NCI-H1436 (cell line): Measurements from ENCODE around the gene LRMDA.

Experiments used
- DNase-seq: peaks from one replicate; lab custom pipeline; 2025; lab: John Stamatoyannopoulos, UW

Gene LRMDA

DNA sequence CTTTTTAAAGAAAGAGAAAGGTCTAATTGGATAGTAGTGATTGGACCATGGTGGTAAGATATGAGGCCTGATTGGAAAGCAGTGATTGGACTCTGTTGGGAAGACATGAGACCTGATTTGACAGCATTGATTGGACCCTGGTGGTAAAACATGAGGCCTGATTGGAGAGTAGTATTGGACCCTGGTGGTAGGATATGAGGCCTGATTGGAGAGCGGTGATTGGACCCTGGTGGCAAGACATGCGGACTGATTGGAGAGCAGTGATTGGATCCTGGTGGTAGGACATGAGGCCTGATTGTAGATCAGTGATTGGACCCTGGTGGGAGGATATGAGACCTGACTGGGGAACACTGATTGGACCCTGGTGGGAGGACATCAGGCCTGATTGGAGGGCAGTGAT lies 444.3 kb downstream of the LRMDA start:
- DNase-seq: no peak

DNA sequence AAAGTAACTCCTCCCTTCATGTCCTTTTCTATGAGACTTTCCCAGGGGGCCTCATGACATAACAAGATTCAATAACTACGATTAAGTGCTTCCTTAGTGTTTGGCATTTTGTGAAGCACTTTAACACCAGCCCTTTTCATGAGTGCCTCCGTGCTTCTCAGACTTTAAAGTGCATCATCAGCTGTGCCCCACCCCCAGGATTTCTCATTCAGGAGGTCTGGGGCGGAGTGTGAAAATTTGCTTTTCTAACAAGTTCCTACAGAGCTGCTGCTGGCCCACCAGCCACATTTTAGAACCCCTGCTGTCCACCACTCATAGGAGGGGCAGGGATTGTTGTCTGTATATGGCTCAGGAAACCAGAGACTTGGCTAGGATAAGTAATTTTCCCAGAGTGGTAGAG lies 445.3 kb downstream of the LRMDA start:
- DNase-seq: no peak

- no peak for DNase-seq
These were observed 446.5 kb downstream of the LRMDA start for GRCh38 chr10:75877877-75878276.

- DNase-seq: no peak
These were observed 447.2 kb downstream of the LRMDA start for GRCh38 chr10:75878586-75878985.

DNA sequence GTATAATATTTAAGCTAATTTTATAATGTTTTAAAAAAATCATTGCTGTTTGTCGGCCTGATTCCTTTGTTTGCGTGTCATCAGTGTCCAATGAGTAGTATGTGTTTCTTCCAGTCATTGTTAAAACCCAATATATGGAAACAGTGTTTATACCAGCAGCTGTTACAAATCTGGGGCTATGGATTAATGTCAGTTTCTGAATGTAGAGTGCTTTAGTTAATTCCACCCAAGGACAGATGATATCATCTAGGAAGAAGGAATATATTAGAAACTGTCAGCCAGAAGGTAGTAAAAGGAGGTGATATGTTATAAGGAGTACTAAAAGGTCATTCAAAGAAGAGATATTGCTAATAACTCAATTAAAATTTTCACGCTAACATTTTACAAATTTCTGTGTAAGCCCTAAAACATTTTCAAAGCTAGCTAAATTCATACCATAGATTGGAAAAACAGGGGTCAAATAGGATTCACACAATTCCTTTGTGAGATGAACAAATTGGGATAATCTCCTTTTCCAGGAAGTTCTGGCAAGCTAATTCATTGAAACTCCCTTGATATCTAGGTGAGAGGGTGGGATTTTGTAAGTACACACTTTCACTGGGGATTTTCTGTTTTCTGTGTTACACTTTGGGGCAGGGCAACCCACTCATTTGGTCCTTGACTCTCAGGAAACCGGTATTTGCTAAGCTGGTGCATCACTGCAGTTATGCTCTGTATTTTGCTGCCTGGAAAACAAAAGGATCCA lies 448.8 kb downstream of the LRMDA start:
- DNase-seq: no peak

DNA sequence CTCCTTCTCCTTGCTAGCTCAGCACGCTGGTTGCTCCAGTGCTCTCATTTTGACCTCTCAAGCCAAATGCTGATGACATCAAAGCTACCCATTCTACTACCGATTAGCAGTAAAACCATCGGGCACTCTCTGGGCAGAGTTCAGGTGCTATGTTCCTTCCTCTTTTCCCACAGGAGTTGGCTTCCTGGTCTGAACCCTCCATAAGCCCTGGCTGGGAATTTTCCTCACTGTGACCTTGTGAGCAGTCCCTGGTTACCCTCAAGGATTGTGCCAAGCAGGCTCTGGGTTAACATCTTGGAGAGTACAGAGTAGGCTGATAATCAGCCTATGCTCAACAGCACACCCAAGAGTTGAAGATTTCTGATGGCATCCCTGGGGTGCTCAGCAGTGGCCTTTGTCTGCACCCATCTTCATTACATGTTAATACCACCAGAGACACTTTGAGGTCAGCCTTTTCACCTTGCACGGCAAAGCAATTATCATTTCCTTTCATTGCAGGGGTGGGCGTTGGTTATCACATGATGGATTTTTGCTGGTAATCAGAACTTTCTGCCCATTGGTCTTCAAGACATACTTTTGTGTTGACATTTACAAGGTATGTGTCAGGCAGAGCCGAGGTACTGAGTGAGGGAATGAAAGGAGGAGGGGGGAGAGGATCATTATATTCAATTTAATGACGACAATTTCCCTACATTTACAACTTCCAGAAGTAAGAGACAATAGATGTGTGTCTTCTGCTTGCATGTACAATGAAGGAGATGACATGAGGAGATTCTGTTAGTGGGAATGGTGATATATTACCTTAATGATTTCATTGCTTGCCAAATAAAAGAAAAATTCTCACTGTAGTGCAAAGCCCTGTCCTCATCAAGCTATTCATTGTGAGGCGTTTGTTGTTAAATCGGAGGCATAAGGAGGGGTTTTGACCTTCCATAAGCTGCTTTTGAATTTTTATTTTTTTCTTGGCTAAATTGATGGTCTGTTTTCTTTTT lies 452.0 kb downstream of the LRMDA start:
- no peak for DNase-seq

DNA sequence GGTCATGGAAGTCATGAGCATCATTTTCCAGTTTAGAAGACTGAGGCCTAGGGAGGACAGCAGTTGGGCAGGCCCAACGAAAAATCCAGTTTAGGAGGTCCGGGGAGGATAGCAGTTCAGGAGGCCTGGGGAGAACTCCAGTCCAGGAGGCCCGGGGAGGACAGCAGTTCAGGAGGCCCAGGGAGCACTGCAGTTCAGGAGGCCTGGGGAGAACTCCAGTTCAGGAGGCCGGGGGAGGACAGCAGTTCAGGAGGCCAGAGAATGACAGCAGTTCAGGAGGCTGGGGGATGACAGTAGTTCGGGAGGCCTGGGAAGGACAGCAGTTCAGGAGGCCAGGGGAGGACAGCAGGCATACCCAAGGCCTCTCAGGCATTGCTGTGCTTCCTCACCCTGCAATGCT lies 453.4 kb downstream of the LRMDA start:
- DNase-seq: no peak

GRCh38 chr10:75887369-75887768 lies 455.9 kb downstream of the LRMDA start:
- no peak for DNase-seq

GRCh38 chr10:75887992-75888680 lies 456.7 kb downstream of the LRMDA start:
- no peak for DNase-seq

DNA sequence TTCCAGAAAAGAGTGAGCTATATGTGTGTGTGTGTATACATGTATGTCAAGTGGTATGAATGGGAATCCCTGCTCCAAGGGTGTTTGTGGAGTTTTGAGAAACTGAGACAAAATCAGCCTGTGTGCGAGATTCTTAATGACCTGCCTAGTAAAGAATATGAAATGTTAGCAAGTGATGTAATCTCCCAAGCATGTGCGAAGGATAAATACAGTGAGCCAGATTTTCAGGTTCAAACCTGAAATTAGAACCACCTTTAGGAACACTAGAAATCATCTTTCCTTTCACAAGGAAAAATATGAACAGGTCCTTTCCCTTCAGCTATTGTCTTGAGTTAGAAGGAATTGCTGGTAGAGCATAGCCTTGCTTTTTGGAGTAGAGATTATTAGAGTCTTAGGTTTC lies 457.6 kb downstream of the LRMDA start:
- no peak for DNase-seq

- no peak for DNase-seq
These were observed 463.3 kb downstream of the LRMDA start for GRCh38 chr10:75894761-75895160.

DNA sequence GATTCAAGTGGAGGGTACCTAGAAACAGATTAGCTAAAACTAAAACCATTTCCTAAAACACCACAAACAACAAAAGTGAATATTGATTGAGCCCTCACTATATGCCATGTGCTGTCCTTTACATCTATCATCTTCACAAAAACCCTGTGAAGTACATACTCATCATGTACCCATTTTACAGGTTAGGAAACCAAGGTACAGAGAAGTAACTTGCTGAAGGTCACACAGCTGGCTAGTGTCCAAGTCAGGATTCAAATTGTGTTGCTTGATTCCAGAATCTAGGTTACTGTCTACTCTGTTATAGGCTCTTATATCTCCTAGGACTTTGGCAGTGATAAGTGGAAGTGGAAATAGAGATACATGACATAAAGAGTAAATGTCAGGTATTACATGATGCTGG lies 463.8 kb downstream of the LRMDA start:
- DNase-seq: no peak

- no peak for DNase-seq
These were observed 468.5 kb downstream of the LRMDA start for GRCh38 chr10:75899816-75900390.

DNA sequence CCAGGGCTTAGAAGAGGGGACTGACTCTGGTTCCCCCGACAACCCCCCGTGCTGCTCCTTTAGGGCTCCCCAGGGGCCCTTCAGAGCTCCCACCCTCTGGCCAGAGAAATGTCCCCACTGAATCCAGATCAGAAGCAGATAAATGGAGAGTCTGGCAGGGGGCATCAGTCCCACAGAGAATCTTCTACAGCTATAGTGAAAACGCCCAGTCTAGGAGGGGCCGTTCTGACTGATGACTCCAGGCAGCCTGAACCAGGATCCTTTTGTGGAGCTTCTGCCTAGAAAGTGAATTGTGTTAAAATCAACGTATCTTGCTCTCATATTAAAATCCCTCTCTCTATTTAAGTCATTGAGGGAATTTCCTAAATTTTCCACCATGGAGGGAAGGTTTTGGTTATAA lies 471.4 kb downstream of the LRMDA start:
- DNase-seq: no peak

GRCh38 chr10:75904499-75905283 lies 473.3 kb downstream of the LRMDA start:
- no peak for DNase-seq

GRCh38 chr10:75905490-75905889 lies 474.1 kb downstream of the LRMDA start:
- no peak for DNase-seq

DNA sequence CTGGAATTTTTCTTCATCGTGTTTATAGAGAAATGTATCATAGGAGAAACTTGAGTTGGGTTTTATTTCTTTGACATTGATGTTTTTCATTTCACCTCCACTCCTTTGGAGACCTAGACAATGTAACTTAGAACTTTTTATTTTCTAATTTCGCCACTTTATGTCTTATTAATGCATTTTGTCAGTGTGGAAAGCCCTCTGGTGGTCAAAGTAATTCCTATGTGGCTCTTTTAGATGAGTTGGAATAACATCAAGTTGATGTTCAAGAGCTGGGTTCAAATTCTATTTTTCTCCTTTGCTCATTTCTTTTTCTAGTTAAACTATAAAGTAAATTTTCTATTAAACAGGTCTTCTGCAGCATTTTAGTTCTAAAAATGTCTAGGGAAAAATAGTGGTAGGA lies 478.6 kb downstream of the LRMDA start:
- DNase-seq: no peak

DNA sequence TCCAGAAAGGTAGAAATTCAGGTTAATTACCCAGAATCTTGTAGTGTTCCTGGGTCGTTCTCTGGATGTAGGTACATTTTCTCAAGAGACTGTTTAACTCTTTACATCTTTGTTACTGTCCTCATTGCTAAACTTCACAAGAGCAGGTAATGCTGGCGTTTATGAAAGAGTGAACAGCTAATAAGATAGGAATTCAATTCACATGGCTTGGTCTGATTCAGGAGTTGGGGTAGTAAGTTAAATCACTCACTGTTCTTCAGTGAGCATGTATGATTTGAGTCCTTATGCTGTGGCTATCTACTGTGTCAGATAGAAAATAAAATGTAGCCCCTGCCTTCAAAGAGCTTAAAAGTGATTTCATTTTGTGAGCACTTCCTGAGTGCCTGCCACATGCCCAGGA lies 480.0 kb downstream of the LRMDA start:
- DNase-seq: no peak

GRCh38 chr10:75916906-75917305 lies 485.5 kb downstream of the LRMDA start:
- DNase-seq: no peak

GRCh38 chr10:75919913-75920312 lies 488.5 kb downstream of the LRMDA start:
- no peak for DNase-seq

DNA sequence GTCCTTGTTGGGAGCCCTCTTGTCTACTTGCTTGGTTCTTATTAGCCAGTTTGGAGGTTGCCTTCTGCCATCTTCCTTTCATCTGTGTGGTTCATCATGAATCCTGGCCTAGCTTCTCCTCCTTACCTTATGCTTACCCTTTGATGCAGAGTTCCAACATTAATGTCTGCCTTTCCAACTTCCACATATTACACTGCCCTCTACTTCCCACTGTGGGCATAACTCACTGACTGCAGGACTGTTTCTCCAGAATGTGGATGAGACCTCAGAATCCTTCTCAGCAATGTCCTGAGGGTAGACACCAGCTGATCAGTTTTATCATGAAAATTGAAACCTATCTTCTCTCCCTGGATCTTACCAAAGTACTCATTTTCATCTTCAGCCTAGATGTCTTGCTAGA lies 491.0 kb downstream of the LRMDA start:
- DNase-seq: no peak
